Activated T-cell treated with anti-CD3 and anti-CD28 coated beads, Interleukin-2, amount 50 U/mL, for 24 hours (primary cell): ENCODE measurements around the gene POMP.

Source experiments
- DNase-seq: peaks from one replicate; pipeline ENCODE4 v3.0.0-alpha.2; 2020
- H3K27ac Mint-ChIP-seq: 2 replicates; pipeline ENCODE4 v1.8.0; 2020; ENCODE audit warnings: mild to moderate bottlenecking, mixed read lengths
- H3K27me3 Mint-ChIP-seq: 2 replicates; pipeline ENCODE4 v1.8.0; 2020; ENCODE audit warnings: mixed read lengths
- H3K36me3 Mint-ChIP-seq: 2 replicates; pipeline ENCODE4 v1.8.0; 2020; ENCODE audit warnings: low read depth, mixed read lengths
- H3K4me1 Mint-ChIP-seq: 2 replicates; pipeline ENCODE4 v1.8.0; 2020; ENCODE audit warnings: low read depth, mixed read lengths
- H3K4me3 Mint-ChIP-seq: 2 replicates; pipeline ENCODE4 v1.8.0; 2020; ENCODE audit warnings: mild to moderate bottlenecking, moderate library complexity, mixed read lengths
- H3K9me3 Mint-ChIP-seq: 2 replicates; pipeline ENCODE4 v1.8.0; 2020; ENCODE audit warnings: mixed read lengths

Gene POMP

GRCh38 chr13:28699246-28699645, 40.3 kb downstream of the POMP start:
- H3K27ac Mint-ChIP-seq = no peak overlapping the region
- no peaks in the 10 kb centered on the region for H3K4me1 Mint-ChIP-seq
- H3K9me3 Mint-ChIP-seq = no peaks in the 10 kb centered on the region
- H3K27me3 Mint-ChIP-seq = no peaks in the 10 kb centered on the region
- peaks cover 58% of the 10 kb centered on the region for H3K36me3 Mint-ChIP-seq
- DNase-seq = no peak
- H3K4me3 Mint-ChIP-seq = no peak overlapping the region

GRCh38 chr13:28704282-28704681, 45.4 kb downstream of the POMP start:
- Mint-ChIP-seq H3K4me1 (peaks cover 9% of the 10 kb centered on the region), H3K27ac (no peak overlapping the region), H3K27me3 (no peaks in the 10 kb centered on the region), H3K4me3 (no peak overlapping the region), H3K9me3 (no peaks in the 10 kb centered on the region), H3K36me3 (peaks cover 59% of the 10 kb centered on the region)
- DNase-seq = no peak

- H3K27me3 Mint-ChIP-seq = no peaks in the 10 kb centered on the region
- H3K4me3 Mint-ChIP-seq = no peak overlapping the region
- peaks cover 9% of the 10 kb centered on the region for H3K4me1 Mint-ChIP-seq
- H3K9me3 Mint-ChIP-seq = no peaks in the 10 kb centered on the region
- peaks cover 62% of the 10 kb centered on the region for H3K36me3 Mint-ChIP-seq
- no peak overlapping the region for H3K27ac Mint-ChIP-seq
- no peak for DNase-seq
These were observed 46.0 kb downstream of the POMP start for GRCh38 chr13:28704919-28705318.

- H3K27me3 Mint-ChIP-seq = no peaks in the 10 kb centered on the region
- H3K27ac Mint-ChIP-seq = no peak overlapping the region
- no peak overlapping the region for H3K4me3 Mint-ChIP-seq
- no peaks in the 10 kb centered on the region for H3K9me3 Mint-ChIP-seq
- no peak for DNase-seq
- peaks cover 9% of the 10 kb centered on the region for H3K4me1 Mint-ChIP-seq
- peaks cover 62% of the 10 kb centered on the region for H3K36me3 Mint-ChIP-seq
These were observed 46.6 kb downstream of the POMP start for GRCh38 chr13:28705461-28706083.

GRCh38 chr13:28707629-28708427, 48.9 kb downstream of the POMP start:
- Mint-ChIP-seq H3K27me3 (no peaks in the 10 kb centered on the region), H3K36me3 (peaks cover 55% of the 10 kb centered on the region), H3K9me3 (no peaks in the 10 kb centered on the region), H3K4me1 (peaks cover 9% of the 10 kb centered on the region), H3K4me3 (no peak overlapping the region), H3K27ac (no peak overlapping the region)
- DNase-seq = no peak

GRCh38 chr13:28710161-28710560, 51.2 kb downstream of the POMP start:
- no peaks in the 10 kb centered on the region for H3K9me3 Mint-ChIP-seq
- H3K27me3 Mint-ChIP-seq = no peaks in the 10 kb centered on the region
- H3K36me3 Mint-ChIP-seq = peaks cover 50% of the 10 kb centered on the region
- no peak overlapping the region for H3K4me3 Mint-ChIP-seq
- H3K4me1 Mint-ChIP-seq = peaks cover 12% of the 10 kb centered on the region
- H3K27ac Mint-ChIP-seq = no peak overlapping the region
- DNase-seq = no peak

GRCh38 chr13:28714651-28715050, 55.7 kb downstream of the POMP start:
- Mint-ChIP-seq H3K4me3 (no peak overlapping the region), H3K27ac (no peak overlapping the region), H3K27me3 (no peaks in the 10 kb centered on the region), H3K36me3 (peaks cover 44% of the 10 kb centered on the region), H3K9me3 (no peaks in the 10 kb centered on the region), H3K4me1 (peaks cover 39% of the 10 kb centered on the region)
- no peak for DNase-seq

- no peak overlapping the region for H3K27ac Mint-ChIP-seq
- H3K9me3 Mint-ChIP-seq = no peaks in the 10 kb centered on the region
- peaks cover 41% of the 10 kb centered on the region for H3K4me1 Mint-ChIP-seq
- H3K36me3 Mint-ChIP-seq = peaks cover 32% of the 10 kb centered on the region
- H3K27me3 Mint-ChIP-seq = no peaks in the 10 kb centered on the region
- no peak overlapping the region for H3K4me3 Mint-ChIP-seq
- DNase-seq = no peak
These were observed 57.6 kb downstream of the POMP start for GRCh38 chr13:28716511-28716910.

GRCh38 chr13:28717170-28717569, 58.2 kb downstream of the POMP start:
- no peaks in the 10 kb centered on the region for H3K9me3 Mint-ChIP-seq
- no peaks in the 10 kb centered on the region for H3K27me3 Mint-ChIP-seq
- peaks cover 30% of the 10 kb centered on the region for H3K36me3 Mint-ChIP-seq
- H3K4me3 Mint-ChIP-seq = peak overlapping the region; percentile 30
- no peak overlapping the region for H3K27ac Mint-ChIP-seq
- peaks cover 41% of the 10 kb centered on the region for H3K4me1 Mint-ChIP-seq
- DNase-seq = no peak

- Mint-ChIP-seq H3K27me3 (no peaks in the 10 kb centered on the region), H3K4me3 (peak overlapping the region; percentile 88), H3K27ac (peak overlapping the region; percentile 92), H3K9me3 (no peaks in the 10 kb centered on the region), H3K4me1 (peaks cover 41% of the 10 kb centered on the region), H3K36me3 (peaks cover 22% of the 10 kb centered on the region)
- no peak for DNase-seq
These were observed 59.2 kb downstream of the POMP start for GRCh38 chr13:28718196-28718542.

- DNase-seq = peak; percentile 99
- Mint-ChIP-seq H3K9me3 (no peaks in the 10 kb centered on the region), H3K27ac (peak within 1 kb of the TSS; percentile 92)
These were observed 59.8 kb downstream of the POMP start, which contains the start of gene SLC46A3 for GRCh38 chr13:28718543-28719226. SLC46A3 (minus strand) TSS chr13:28718970; CDS start chr13:28717998, 972 bp downstream.

GRCh38 chr13:28719227-28720055, 60.5 kb downstream of the POMP start:
- Mint-ChIP-seq H3K9me3 (no peaks in the 10 kb centered on the region), H3K27me3 (no peaks in the 10 kb centered on the region), H3K36me3 (peaks cover 19% of the 10 kb centered on the region), H3K4me3 (peak overlapping the region; percentile 88), H3K27ac (peak overlapping the region; percentile 92), H3K4me1 (peaks cover 41% of the 10 kb centered on the region)
- no peak for DNase-seq

More at GRCh38 chr13:28718543-28719226, 59.8 kb downstream of the POMP start, which contains the start of gene SLC46A3:
- H3K27me3 Mint-ChIP-seq = no peaks in the 10 kb centered on the region
- peaks cover 41% of the 10 kb centered on the region for H3K4me1 Mint-ChIP-seq
- H3K36me3 Mint-ChIP-seq = peaks cover 19% of the 10 kb centered on the region
- H3K4me3 Mint-ChIP-seq = peak within 1 kb of the TSS; percentile 88

GRCh38 chr13:28723806-28724205, 64.9 kb downstream of the POMP start:
- Mint-ChIP-seq H3K27me3 (peaks cover 15% of the 10 kb centered on the region), H3K4me3 (no peak overlapping the region), H3K36me3 (peaks cover 3% of the 10 kb centered on the region), H3K4me1 (peaks cover 10% of the 10 kb centered on the region), H3K9me3 (no peaks in the 10 kb centered on the region), H3K27ac (no peak overlapping the region)
- no peak for DNase-seq

- H3K27me3 Mint-ChIP-seq = peaks cover 15% of the 10 kb centered on the region
- no peaks in the 10 kb centered on the region for H3K9me3 Mint-ChIP-seq
- no peak overlapping the region for H3K27ac Mint-ChIP-seq
- H3K36me3 Mint-ChIP-seq = no peaks in the 10 kb centered on the region
- no peaks in the 10 kb centered on the region for H3K4me1 Mint-ChIP-seq
- no peak overlapping the region for H3K4me3 Mint-ChIP-seq
- no peak for DNase-seq
These were observed 66.2 kb downstream of the POMP start for GRCh38 chr13:28725046-28725610.
